SU-DHL-6 (cell line): Measurements from ENCODE around the gene TBC1D5.

Source experiments
- EZH2phosphoT487 ChIP-seq: fragments of 200-600 bp; sonication (generic), shearing (Covaris generic); conservative IDR thresholded peaks from 2 replicates; pipeline ENCODE4 v1.6.1; 2018; ENCODE audit warnings: mild to moderate bottlenecking, antibody characterized with exemption, low read length, moderate library complexity, mixed read lengths
- TF ChIP-seq, protein P1 (sequence below): fragments of 200-600 bp; sonication (generic); IDR thresholded peaks from one replicate; pipeline ENCODE4 v1.5.1; 2017; ENCODE audit warnings: antibody characterized with exemption, mild to moderate bottlenecking, low read length, moderate library complexity; ENCODE audit not compliant: insufficient read depth, poor library complexity, severe bottlenecking

- TF ChIP-seq, protein P1, sequence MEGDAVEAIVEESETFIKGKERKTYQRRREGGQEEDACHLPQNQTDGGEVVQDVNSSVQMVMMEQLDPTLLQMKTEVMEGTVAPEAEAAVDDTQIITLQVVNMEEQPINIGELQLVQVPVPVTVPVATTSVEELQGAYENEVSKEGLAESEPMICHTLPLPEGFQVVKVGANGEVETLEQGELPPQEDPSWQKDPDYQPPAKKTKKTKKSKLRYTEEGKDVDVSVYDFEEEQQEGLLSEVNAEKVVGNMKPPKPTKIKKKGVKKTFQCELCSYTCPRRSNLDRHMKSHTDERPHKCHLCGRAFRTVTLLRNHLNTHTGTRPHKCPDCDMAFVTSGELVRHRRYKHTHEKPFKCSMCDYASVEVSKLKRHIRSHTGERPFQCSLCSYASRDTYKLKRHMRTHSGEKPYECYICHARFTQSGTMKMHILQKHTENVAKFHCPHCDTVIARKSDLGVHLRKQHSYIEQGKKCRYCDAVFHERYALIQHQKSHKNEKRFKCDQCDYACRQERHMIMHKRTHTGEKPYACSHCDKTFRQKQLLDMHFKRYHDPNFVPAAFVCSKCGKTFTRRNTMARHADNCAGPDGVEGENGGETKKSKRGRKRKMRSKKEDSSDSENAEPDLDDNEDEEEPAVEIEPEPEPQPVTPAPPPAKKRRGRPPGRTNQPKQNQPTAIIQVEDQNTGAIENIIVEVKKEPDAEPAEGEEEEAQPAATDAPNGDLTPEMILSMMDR: no peak
- no peak for TF ChIP-seq EZH2phosphoT487
Observed at GRCh38 chr3:17422636-17423035, 319.8 kb downstream of the TBC1D5 start.
